T follicular helper cell (primary cell): ENCODE data around the gene LHFPL3.
"Not testable (repeated sequence)": the region's sequence is repeated elsewhere in the genome, so short reads cannot be mapped to it uniquely, and the experiment has no call there.

Experiments used
- DNase-seq: peaks from one replicate; pipeline ENCODE4 v3.0.0-alpha.2; 2020; ENCODE audit warnings: low read depth
- total RNA-seq, 2 experiments: gene quantifications; one replicate each; lab custom pipeline; 2026; lab: John Stamatoyannopoulos, UW

LHFPL3 gene
- 0 reads per million in 2 experiments for total RNA-seq

GRCh38 chr7:104328296-104328969 lies at the start of gene LHFPL3:
Gene LHFPL3 (plus strand): TSS chr7:104328603.
- DNase-seq: no peak

- DNase-seq: not testable (repeated sequence)
Measured at GRCh38 chr7:104281685-104282084, 46.7 kb upstream of the LHFPL3 start.

- DNase-seq: no peak
Measured at GRCh38 chr7:104286839-104287238, 41.6 kb upstream of the LHFPL3 start.

- no peak for DNase-seq
Measured at GRCh38 chr7:104288137-104288536, 40.3 kb upstream of the LHFPL3 start.

- DNase-seq: no peak
Measured at GRCh38 chr7:104294291-104294690, 34.1 kb upstream of the LHFPL3 start.

- no peak for DNase-seq
Measured at GRCh38 chr7:104296266-104296665, 32.1 kb upstream of the LHFPL3 start.

- DNase-seq: no peak
Measured at GRCh38 chr7:104296900-104297299, 31.5 kb upstream of the LHFPL3 start.

GRCh38 chr7:104299323-104299722 lies 29.1 kb upstream of the LHFPL3 start:
- no peak for DNase-seq

- DNase-seq: no peak
Measured at GRCh38 chr7:104299777-104300176, 28.6 kb upstream of the LHFPL3 start.

- no peak for DNase-seq
Measured at GRCh38 chr7:104306793-104307192, 21.6 kb upstream of the LHFPL3 start.

GRCh38 chr7:104317948-104318629 lies 10.3 kb upstream of the LHFPL3 start:
- no peak for DNase-seq

- DNase-seq: no peak
Measured at GRCh38 chr7:104327534-104327933, 869 bp upstream of the LHFPL3 start.

- DNase-seq: no peak
Measured at GRCh38 chr7:104327938-104328295, 486 bp upstream of the LHFPL3 start.

GRCh38 chr7:104328970-104329825 lies 795 bp downstream of the LHFPL3 start:
- no peak for DNase-seq

- DNase-seq: no peak
Measured at GRCh38 chr7:104341546-104341945, 13.1 kb downstream of the LHFPL3 start.

- no peak for DNase-seq
Measured at GRCh38 chr7:104352736-104353135, 24.3 kb downstream of the LHFPL3 start.

- DNase-seq: no peak
Measured at GRCh38 chr7:104357166-104357565, 28.8 kb downstream of the LHFPL3 start.

GRCh38 chr7:104358446-104359132 lies 30.2 kb downstream of the LHFPL3 start:
- no peak for DNase-seq

GRCh38 chr7:104362756-104363155 lies 34.4 kb downstream of the LHFPL3 start:
- DNase-seq: no peak

- no peak for DNase-seq
Measured at GRCh38 chr7:104363355-104363754, 35.0 kb downstream of the LHFPL3 start.

- no peak for DNase-seq
Measured at GRCh38 chr7:104366390-104366789, 38.0 kb downstream of the LHFPL3 start.

GRCh38 chr7:104367926-104368325 lies 39.5 kb downstream of the LHFPL3 start:
- DNase-seq: no peak
